SK-N-SH (cell line): ENCODE measurements around the gene CELA3B. TPM values are rescaled to one million over a fixed set of nuclear protein-coding genes. Genes with fewer than 3 reads are reported as not detected.

Experiments used
- CTCF ChIA-PET: fragments of 300-600, 350-600 bp; formaldehyde crosslinking; extraction: SDS; loops from one replicate; lab custom pipeline; 2021; lab: Yijun Ruan, JAX
- POLR2A ChIA-PET: fragments of 350-600 bp; sonication (Branson Sonifier 250); formaldehyde crosslinking; extraction: SDS; loops from one replicate; lab custom pipeline; 2020; ENCODE audit warnings: antibody characterized with exemption, inconsistent platforms; lab: Yijun Ruan, JAX
- DNase-seq: peaks from one replicate; pipeline ENCODE4 v3.0.0; 2012
- H2AFZ ChIP-seq: fragments of 200-600 bp; sonication (generic); 2 replicates; pipeline ENCODE4 v1.8.1; 2016; ENCODE audit warnings: antibody characterized with exemption, mild to moderate bottlenecking, low read depth
- H3F3A ChIP-seq: fragments of 200-600 bp; sonication (generic); replicated peaks from 2 replicates; pipeline ENCODE3; 2016; ENCODE audit warnings: antibody characterized with exemption, mild to moderate bottlenecking; ENCODE audit not compliant: insufficient read depth
- H3K27ac ChIP-seq, 2 experiments: fragments of 200-500 bp in 1 of 2; fragments of 200-600 bp in 1 of 2; sonication (Bioruptor generic) in 1 of 2; sonication (generic), shearing (Covaris generic) in 1 of 2; 2 replicates each; pipeline versions ENCODE4 v1.5.1 to v1.6.1; 2014 to 2016; ENCODE audit warnings: low read depth in 2 of 2, inconsistent platforms in 1 of 2, low read length in 1 of 2, mild to moderate bottlenecking in 1 of 2, mixed read lengths in 1 of 2
- H3K27me3 ChIP-seq: fragments of 200-600 bp; sonication (generic), shearing (Covaris generic); 2 replicates; pipeline ENCODE4 v1.6.1; 2016; ENCODE audit warnings: mixed run types; ENCODE audit not compliant: insufficient read depth
- H3K36me3 ChIP-seq, 2 experiments: fragments of 200-500 bp in 1 of 2; fragments of 200-600 bp in 1 of 2; sonication (Bioruptor generic) in 1 of 2; sonication (generic) in 1 of 2; replicated peaks in 1 of 2; 2 replicates each; pipeline versions ENCODE3 to v1.5.1; 2014 to 2016; ENCODE audit warnings: low read length in 1 of 2, mild to moderate bottlenecking in 1 of 2; ENCODE audit not compliant: insufficient read depth in 2 of 2, control insufficient read depth in 1 of 2
- H3K4me1 ChIP-seq, 2 experiments: fragments of 200-500 bp in 1 of 2; fragments of 200-600 bp in 1 of 2; sonication (Bioruptor generic) in 1 of 2; sonication (generic), shearing (Covaris generic) in 1 of 2; 2 replicates each; pipeline versions ENCODE4 v1.5.1 to v1.6.1; 2014 to 2016; ENCODE audit warnings: low read depth in 1 of 2, low read length in 1 of 2, mixed run types in 1 of 2; ENCODE audit not compliant: insufficient read depth in 2 of 2, control insufficient read depth in 1 of 2
- H3K4me2 ChIP-seq: fragments of 200-600 bp; sonication (generic), shearing (Covaris generic); 2 replicates; pipeline ENCODE4 v1.6.1; 2017; ENCODE audit warnings: mixed run types
- H3K4me3 ChIP-seq, 2 experiments: fragments of 200-500 bp in 1 of 2; fragments of 200-600 bp in 1 of 2; sonication (Bioruptor generic) in 1 of 2; sonication (generic), shearing (Covaris generic) in 1 of 2; 2 replicates each; pipeline versions ENCODE4 v1.5.1 to v1.8.1; 2014 to 2016; ENCODE audit warnings: low read depth in 2 of 2, inconsistent platforms in 1 of 2, low read length in 1 of 2, mild to moderate bottlenecking in 1 of 2, mixed read lengths in 1 of 2, moderate library complexity in 1 of 2
- H3K79me2 ChIP-seq: fragments of 200-600 bp; sonication (generic); 2 replicates; pipeline ENCODE4 v1.8.1; 2017; ENCODE audit warnings: mild to moderate bottlenecking; ENCODE audit not compliant: insufficient read depth
- H3K9ac ChIP-seq: fragments of 200-600 bp; sonication (generic); 2 replicates; pipeline ENCODE4 v1.6.1; 2017; ENCODE audit warnings: mixed run types
- H3K9me2 ChIP-seq: fragments of 200-600 bp; sonication (generic); 2 replicates; pipeline ENCODE4 v1.6.1; 2017; ENCODE audit warnings: mixed run types
- H3K9me3 ChIP-seq: fragments of 200-600 bp; sonication (generic); 2 replicates; pipeline ENCODE4 v1.6.1; 2017; ENCODE audit warnings: mixed run types, mild to moderate bottlenecking, moderate library complexity
- H4K20me1 ChIP-seq: fragments of 200-600 bp; sonication (generic); 2 replicates; pipeline ENCODE4 v1.6.1; 2017; ENCODE audit warnings: mild to moderate bottlenecking, mixed run types; ENCODE audit not compliant: insufficient read depth
- ELF1 ChIP-seq: IDR thresholded peaks from 2 replicates; pipeline ENCODE4 v1.4.0; 2012
- GABPA ChIP-seq: IDR thresholded peaks from 2 replicates; pipeline ENCODE4 v1.4.0; 2012; ENCODE audit warnings: low read depth, mild to moderate bottlenecking
- JUND ChIP-seq: IDR thresholded peaks from 2 replicates; pipeline ENCODE4 v1.4.0; 2012
- MEF2A ChIP-seq: IDR thresholded peaks from 2 replicates; pipeline ENCODE4 v1.4.0; 2012; ENCODE audit warnings: low read depth, borderline replicate concordance
- NRF1 ChIP-seq: IDR thresholded peaks from 2 replicates; pipeline ENCODE4 v1.6.1; 2012; ENCODE audit warnings: low read depth, mild to moderate bottlenecking, low read length
- RAD21 ChIP-seq: IDR thresholded peaks from 2 replicates; pipeline ENCODE4 v1.6.1; 2012; ENCODE audit warnings: mild to moderate bottlenecking, low read length
- RFX5 ChIP-seq: IDR thresholded peaks from 2 replicates; pipeline ENCODE4 v1.6.1; 2012; ENCODE audit warnings: mild to moderate bottlenecking, improper control_type of control experiment, low read length
- RXRA ChIP-seq: IDR thresholded peaks from 2 replicates; pipeline ENCODE4 v1.4.0; 2012; ENCODE audit warnings: low read depth, mild to moderate bottlenecking, borderline replicate concordance
- TCF12 ChIP-seq: IDR thresholded peaks from 2 replicates; pipeline ENCODE4 v1.4.0; 2012
- TEAD4 ChIP-seq: IDR thresholded peaks from 2 replicates; pipeline ENCODE4 v1.4.0; 2012; ENCODE audit warnings: mild to moderate bottlenecking, borderline replicate concordance; ENCODE audit not compliant: insufficient read depth
- YY1 ChIP-seq: IDR thresholded peaks from 2 replicates; pipeline ENCODE4 v1.4.0; 2012; ENCODE audit warnings: low read depth, mild to moderate bottlenecking
- WGBS: methylation state at CpG from one replicate; pipeline ENCODE4 v1.1.6; 2017; ENCODE audit warnings: low lambda C conversion rate; 5-methylcytosine and 5-hydroxymethylcytosine counted together
- polyA plus RNA-seq, 3 experiments: library from polyadenylated mRNA; depleted of rRNA; stranded (reverse); fragments of >200 nt; gene quantifications; 2 replicates each; pipeline ENCODE4 v1.2.3, GENCODE V29; 2012
- TF ChIP-seq, protein P1 (sequence below): IDR thresholded peaks from 2 replicates; pipeline ENCODE4 v1.4.0; 2012; ENCODE audit warnings: low read depth
- TF ChIP-seq, protein P2 (sequence below): IDR thresholded peaks from 2 replicates; pipeline ENCODE4 v1.4.0; 2012; ENCODE audit warnings: low read depth, borderline replicate concordance
- TF ChIP-seq, protein P3 (sequence below): IDR thresholded peaks from 2 replicates; pipeline ENCODE4 v1.6.1; 2012; ENCODE audit warnings: mild to moderate bottlenecking, low read depth, low read length, moderate library complexity
- TF ChIP-seq, protein P4 (sequence below): fragments of 200-600 bp; sonication (generic); IDR thresholded peaks from 2 replicates; pipeline ENCODE4 v1.6.1; 2017; ENCODE audit warnings: antibody characterized with exemption, mild to moderate bottlenecking, moderate library complexity

Gene CELA3B
- polyA plus RNA-seq, 1 of the 3 experiments (the other 2 are of a cell fraction) = not detected

DNA sequence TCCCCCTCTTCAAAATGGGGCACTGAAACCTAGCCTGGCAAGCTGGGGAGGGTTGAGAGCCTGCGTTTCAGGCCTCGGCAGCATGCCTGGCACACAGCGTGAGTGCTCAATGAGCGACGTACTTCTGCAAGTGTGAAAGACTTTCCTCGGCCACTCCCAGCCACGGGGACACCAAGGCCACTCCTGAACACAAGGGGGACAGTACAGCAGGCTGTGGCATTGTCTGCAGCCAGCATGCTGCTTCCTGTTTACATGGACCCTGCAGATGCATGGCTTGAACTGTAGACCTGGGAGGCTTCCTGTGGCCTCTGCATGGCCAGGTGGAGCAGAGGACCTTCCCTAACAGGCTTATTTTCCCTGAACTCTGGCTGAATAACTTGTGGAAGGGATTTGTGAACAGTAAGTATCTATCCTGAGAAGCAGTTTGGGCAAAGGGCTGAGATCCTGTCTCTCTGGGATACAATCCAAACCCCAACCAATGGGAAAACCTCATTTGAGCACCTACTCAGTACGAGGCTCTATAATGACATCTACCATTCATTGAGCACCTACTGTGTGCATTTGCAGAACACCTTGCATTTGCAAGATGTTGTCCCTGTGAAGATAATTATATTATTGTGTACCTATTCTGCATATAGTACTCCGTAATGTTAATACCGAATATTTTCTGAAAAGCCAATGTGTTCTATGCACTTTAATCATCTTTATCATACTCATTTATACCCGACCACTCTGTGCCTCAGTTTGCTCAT is 29.8 kb upstream of the CELA3B start:
- H3K4me1 ChIP-seq = no peaks in the 10 kb centered on the region; a peak in 1 of 4 replicates
- no peak overlapping the region for H3K4me3 ChIP-seq
- WGBS = 93% methylated on average over 10 of the region's 11 CpGs
- DNase-seq = no peak
- H3K27ac ChIP-seq = no peak overlapping the region
- POLR2A ChIA-PET = no interaction called here
- H3K9me2 ChIP-seq = no peaks in the 10 kb centered on the region
- no peak overlapping the region for H3K4me2 ChIP-seq
- no peaks in the 10 kb centered on the region for H3K36me3 ChIP-seq
- no peak overlapping the region for H3K9ac ChIP-seq
- H3K27me3 ChIP-seq = no peaks in the 10 kb centered on the region
- TF ChIP-seq GABPA = no peak
- TF ChIP-seq, protein P1, sequence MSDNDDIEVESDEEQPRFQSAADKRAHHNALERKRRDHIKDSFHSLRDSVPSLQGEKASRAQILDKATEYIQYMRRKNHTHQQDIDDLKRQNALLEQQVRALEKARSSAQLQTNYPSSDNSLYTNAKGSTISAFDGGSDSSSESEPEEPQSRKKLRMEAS = no peak
- TF ChIP-seq TCF12 = no peak
- TF ChIP-seq, protein P2, sequence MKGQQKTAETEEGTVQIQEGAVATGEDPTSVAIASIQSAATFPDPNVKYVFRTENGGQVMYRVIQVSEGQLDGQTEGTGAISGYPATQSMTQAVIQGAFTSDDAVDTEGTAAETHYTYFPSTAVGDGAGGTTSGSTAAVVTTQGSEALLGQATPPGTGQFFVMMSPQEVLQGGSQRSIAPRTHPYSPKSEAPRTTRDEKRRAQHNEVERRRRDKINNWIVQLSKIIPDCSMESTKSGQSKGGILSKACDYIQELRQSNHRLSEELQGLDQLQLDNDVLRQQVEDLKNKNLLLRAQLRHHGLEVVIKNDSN = no peak
- TF ChIP-seq, protein P3, sequence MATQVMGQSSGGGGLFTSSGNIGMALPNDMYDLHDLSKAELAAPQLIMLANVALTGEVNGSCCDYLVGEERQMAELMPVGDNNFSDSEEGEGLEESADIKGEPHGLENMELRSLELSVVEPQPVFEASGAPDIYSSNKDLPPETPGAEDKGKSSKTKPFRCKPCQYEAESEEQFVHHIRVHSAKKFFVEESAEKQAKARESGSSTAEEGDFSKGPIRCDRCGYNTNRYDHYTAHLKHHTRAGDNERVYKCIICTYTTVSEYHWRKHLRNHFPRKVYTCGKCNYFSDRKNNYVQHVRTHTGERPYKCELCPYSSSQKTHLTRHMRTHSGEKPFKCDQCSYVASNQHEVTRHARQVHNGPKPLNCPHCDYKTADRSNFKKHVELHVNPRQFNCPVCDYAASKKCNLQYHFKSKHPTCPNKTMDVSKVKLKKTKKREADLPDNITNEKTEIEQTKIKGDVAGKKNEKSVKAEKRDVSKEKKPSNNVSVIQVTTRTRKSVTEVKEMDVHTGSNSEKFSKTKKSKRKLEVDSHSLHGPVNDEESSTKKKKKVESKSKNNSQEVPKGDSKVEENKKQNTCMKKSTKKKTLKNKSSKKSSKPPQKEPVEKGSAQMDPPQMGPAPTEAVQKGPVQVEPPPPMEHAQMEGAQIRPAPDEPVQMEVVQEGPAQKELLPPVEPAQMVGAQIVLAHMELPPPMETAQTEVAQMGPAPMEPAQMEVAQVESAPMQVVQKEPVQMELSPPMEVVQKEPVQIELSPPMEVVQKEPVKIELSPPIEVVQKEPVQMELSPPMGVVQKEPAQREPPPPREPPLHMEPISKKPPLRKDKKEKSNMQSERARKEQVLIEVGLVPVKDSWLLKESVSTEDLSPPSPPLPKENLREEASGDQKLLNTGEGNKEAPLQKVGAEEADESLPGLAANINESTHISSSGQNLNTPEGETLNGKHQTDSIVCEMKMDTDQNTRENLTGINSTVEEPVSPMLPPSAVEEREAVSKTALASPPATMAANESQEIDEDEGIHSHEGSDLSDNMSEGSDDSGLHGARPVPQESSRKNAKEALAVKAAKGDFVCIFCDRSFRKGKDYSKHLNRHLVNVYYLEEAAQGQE = no peak
- no peak for TF ChIP-seq NRF1
- TF ChIP-seq, protein P4, sequence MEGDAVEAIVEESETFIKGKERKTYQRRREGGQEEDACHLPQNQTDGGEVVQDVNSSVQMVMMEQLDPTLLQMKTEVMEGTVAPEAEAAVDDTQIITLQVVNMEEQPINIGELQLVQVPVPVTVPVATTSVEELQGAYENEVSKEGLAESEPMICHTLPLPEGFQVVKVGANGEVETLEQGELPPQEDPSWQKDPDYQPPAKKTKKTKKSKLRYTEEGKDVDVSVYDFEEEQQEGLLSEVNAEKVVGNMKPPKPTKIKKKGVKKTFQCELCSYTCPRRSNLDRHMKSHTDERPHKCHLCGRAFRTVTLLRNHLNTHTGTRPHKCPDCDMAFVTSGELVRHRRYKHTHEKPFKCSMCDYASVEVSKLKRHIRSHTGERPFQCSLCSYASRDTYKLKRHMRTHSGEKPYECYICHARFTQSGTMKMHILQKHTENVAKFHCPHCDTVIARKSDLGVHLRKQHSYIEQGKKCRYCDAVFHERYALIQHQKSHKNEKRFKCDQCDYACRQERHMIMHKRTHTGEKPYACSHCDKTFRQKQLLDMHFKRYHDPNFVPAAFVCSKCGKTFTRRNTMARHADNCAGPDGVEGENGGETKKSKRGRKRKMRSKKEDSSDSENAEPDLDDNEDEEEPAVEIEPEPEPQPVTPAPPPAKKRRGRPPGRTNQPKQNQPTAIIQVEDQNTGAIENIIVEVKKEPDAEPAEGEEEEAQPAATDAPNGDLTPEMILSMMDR = no peak
- TF ChIP-seq JUND = no peak
- no peak for TF ChIP-seq ELF1
- no peak for TF ChIP-seq MEF2A
- TF ChIP-seq TEAD4 = no peak
- no peak for TF ChIP-seq RFX5
- no peak for TF ChIP-seq RXRA
- TF ChIP-seq YY1 = no peak
- no peak for TF ChIP-seq RAD21
- CTCF ChIA-PET = no interaction called here
- H3F3A ChIP-seq = peaks cover 11% of the 10 kb centered on the region
- no peaks in the 10 kb centered on the region for H3K9me3 ChIP-seq
- no peaks in the 10 kb centered on the region for H3K79me2 ChIP-seq
- H4K20me1 ChIP-seq = no peaks in the 10 kb centered on the region
- no peak overlapping the region for H2AFZ ChIP-seq
